Measurements from ENCODE around the gene KDM4C. TPM values are rescaled to one million over a fixed set of nuclear protein-coding genes. Genes with fewer than 3 reads are reported as not detected.

KDM4C gene
- total RNA-seq, 2 donors from 2014 or later: 11.0 to 11.9 TPM

DNA sequence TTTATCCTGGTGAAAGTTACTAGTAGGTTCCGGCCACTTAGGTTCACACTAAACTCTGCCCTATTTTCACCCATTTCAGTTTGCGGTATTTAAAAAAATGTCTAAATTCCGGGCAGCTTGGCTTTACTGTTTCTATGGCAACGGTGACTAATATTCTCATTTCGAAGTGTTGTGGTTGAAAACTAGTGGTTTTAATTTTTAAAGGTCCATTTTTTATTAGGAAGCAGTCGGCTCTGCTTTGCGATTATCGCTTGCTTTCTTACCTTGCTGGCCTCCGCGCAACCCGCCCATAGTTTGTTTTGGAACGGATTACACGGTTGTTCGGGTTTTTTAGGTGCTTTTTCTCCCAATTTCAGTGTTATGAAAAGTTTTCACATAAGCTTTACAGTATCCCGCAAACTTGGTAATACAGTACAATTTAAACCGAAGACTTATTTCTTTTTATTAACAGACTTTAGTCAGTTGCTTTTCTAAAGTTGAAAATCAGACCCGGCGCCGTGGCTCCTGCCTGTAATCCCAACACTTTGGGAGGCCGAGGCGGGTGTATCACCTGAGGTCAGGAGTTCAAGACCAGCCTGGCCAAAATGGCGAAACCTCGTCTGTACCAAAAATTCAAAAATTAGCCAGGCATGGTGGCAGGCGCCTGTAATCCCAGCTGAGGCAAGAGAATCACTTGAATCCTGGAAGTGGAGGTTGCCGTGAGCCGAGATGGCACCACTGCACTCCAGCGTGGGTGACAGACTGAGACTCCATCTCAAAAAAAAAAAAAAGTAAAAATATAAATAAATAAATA is 1.6 kb downstream of the KDM4C start:
- H3K4me1 ChIP-seq: peaks cover 0 to 16% of the 10 kb centered on the region in 2 donors
- TF ChIP-seq CTCF (IDR thresholded peaks at IDR 0.05): no peak
- H3K27me3 ChIP-seq: no peaks in the 10 kb centered on the region
- H3K27ac ChIP-seq: peak overlapping the region; percentile 98 to 99
- no peaks in the 10 kb centered on the region for H3K9me3 ChIP-seq
- peak overlapping the region; percentile 86 to 98 for H3K4me3 ChIP-seq
- DNase-seq (ENCODE audit: low spot score): no peak
- H3K36me3 ChIP-seq: no peaks in the 10 kb centered on the region

- no peak for DNase-seq (ENCODE audit: low spot score)
- peaks cover 0 to 26% of the 10 kb centered on the region in 2 donors for H3K4me1 ChIP-seq
- TF ChIP-seq CTCF (IDR thresholded peaks at IDR 0.05): no peak
These were observed 3.5 kb downstream of the KDM4C start for GRCh38 chr9:6761306-6761705.

DNA sequence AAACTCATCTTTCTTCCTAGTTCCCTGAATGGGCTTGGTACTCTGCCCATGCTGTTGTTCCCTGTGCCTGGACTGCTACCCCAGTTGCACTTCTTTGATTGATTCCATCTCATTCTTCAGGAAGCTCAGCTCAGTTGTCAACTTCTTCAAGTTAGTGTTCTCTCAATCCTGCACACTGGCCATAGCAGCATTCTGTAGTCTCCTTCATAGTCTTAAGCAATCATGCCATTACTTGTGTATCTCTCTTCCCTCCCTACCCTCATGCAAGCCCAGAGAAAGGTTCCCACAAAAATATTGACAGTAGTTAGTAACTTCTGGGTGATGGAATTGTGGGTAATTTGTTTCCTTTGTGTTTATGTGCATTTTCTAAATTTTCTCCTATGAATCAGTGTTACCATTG is 5.5 kb downstream of the KDM4C start:
- Histone ChIP-seq H3K27me3 (no peaks in the 10 kb centered on the region), H3K4me1 (peaks cover 0 to 26% of the 10 kb centered on the region in 2 donors), H3K4me3 (no peak overlapping the region), H3K36me3 (no peaks in the 10 kb centered on the region), H3K9me3 (no peaks in the 10 kb centered on the region), H3K27ac (no peak overlapping the region)
- no peak for DNase-seq (ENCODE audit: low spot score)
- TF ChIP-seq CTCF (IDR thresholded peaks at IDR 0.05): no peak

More at GRCh38 chr9:6761306-6761705, 3.5 kb downstream of the KDM4C start:
- Histone ChIP-seq H3K36me3 (no peaks in the 10 kb centered on the region), H3K4me3 (no peak overlapping the region), H3K27me3 (no peaks in the 10 kb centered on the region), H3K27ac (no peak overlapping the region), H3K9me3 (no peaks in the 10 kb centered on the region)

GRCh38 chr9:6764011-6764410 is 6.2 kb downstream of the KDM4C start:
- TF ChIP-seq CTCF (IDR thresholded peaks at IDR 0.05): no peak
- no peak overlapping the region for H3K27ac ChIP-seq
- H3K27me3 ChIP-seq: no peaks in the 10 kb centered on the region
- H3K4me1 ChIP-seq: peaks cover 0 to 26% of the 10 kb centered on the region in 2 donors
- H3K9me3 ChIP-seq: no peaks in the 10 kb centered on the region
- no peak overlapping the region for H3K4me3 ChIP-seq
- H3K36me3 ChIP-seq: no peaks in the 10 kb centered on the region
- no peak for DNase-seq (ENCODE audit: low spot score)

DNA sequence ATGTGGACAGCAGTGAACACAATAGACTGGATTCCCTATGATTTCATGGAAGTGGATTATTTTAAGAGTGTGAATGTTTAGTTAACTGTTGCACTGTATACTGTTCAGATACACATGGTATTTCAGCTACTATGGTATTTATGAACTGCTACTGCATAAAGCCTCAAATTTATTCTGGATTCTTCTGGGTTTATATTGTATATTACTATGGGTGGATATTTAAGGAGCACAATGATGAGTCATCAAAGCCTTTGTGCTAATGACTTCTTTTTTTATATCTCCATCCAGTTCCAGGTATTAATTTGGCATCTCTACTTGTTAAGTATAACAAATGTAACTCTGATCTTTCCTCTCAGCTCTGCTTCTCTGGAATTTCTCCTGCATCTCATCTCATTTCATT is 6.8 kb downstream of the KDM4C start:
- Histone ChIP-seq H3K36me3 (no peaks in the 10 kb centered on the region), H3K4me3 (no peak overlapping the region), H3K27ac (no peak overlapping the region), H3K9me3 (no peaks in the 10 kb centered on the region), H3K27me3 (no peaks in the 10 kb centered on the region), H3K4me1 (peaks cover 0 to 24% of the 10 kb centered on the region in 2 donors)
- no peak for TF ChIP-seq CTCF (IDR thresholded peaks at IDR 0.05)
- DNase-seq (ENCODE audit: low spot score): no peak

GRCh38 chr9:6764950-6765349 is 7.2 kb downstream of the KDM4C start:
- no peak overlapping the region for H3K4me3 ChIP-seq
- TF ChIP-seq CTCF (IDR thresholded peaks at IDR 0.05): no peak
- no peak for DNase-seq (ENCODE audit: low spot score)
- H3K27ac ChIP-seq: no peak overlapping the region
- no peaks in the 10 kb centered on the region for H3K36me3 ChIP-seq
- H3K4me1 ChIP-seq: peaks cover 0 to 19% of the 10 kb centered on the region in 2 donors
- H3K9me3 ChIP-seq: no peaks in the 10 kb centered on the region
- H3K27me3 ChIP-seq: no peaks in the 10 kb centered on the region
